Bronchial epithelial cell (primary cell): ENCODE results near the gene BZW1. TPM values are rescaled to one million over a fixed set of nuclear protein-coding genes. Genes with fewer than 3 reads are reported as not detected.

Source experiments
- DNase-seq: peaks from one replicate; pipeline ENCODE4 v3.0.0-alpha.2; 2010; ENCODE audit warnings: low read depth
- FAIRE-seq: peaks from 2 replicates; lab custom pipeline; 2011; peaks lifted over from hg19 to GRCh38; lab: Jason Lieb, UNC
- H3K27me3 ChIP-seq: 2 replicates; pipeline ENCODE4 v1.5.1; 2011; ENCODE audit warnings: low read length; ENCODE audit not compliant: control insufficient read depth, insufficient read depth
- H3K36me3 ChIP-seq: 2 replicates; pipeline ENCODE4 v1.5.1; 2011; ENCODE audit warnings: low read length; ENCODE audit not compliant: control insufficient read depth, insufficient read depth
- H3K4me3 ChIP-seq: 2 replicates; pipeline ENCODE4 v1.5.1; 2011; ENCODE audit warnings: mild to moderate bottlenecking, low read depth, low read length, control low read depth
- total RNA-seq: library from RNA; depleted of rRNA; stranded (reverse); fragments of >200 nt; gene quantifications from 2 replicates; pipeline ENCODE4 v1.2.1, GENCODE V29; 2014
- TF ChIP-seq, protein P1 (sequence below): IDR thresholded peaks from 2 replicates; pipeline ENCODE4 v1.5.1; 2011; ENCODE audit warnings: mild to moderate bottlenecking, moderate library complexity, low read length, control low read depth, inconsistent platforms; ENCODE audit not compliant: insufficient read depth, severe bottlenecking

BZW1 gene
- total RNA-seq, 1 donor from 2014 or later: 546 TPM

DNA sequence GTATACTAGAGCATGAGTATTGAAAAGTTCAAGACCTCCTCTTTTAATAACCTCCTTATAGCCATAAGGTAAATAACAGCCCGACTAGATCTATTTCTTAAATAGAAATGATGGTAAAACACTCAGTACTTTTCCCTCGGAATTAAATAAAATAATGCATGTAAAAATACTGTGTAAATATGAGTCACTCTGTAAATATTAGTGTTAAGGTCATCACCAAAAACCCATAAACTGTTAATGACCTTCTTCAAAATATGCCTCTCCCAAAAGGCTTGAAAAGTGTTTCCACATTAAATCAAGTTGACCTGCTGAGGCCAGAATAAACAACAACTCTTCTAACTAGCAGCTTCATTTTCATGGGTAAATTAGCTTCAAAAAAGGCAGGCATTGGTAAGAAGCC is 25.3 kb upstream of the BZW1 start:
- Histone ChIP-seq H3K4me3 (no peak overlapping the region), H3K36me3 (no peaks in the 10 kb centered on the region), H3K27me3 (no peaks in the 10 kb centered on the region)
- peak; percentile 81 for DNase-seq
- TF ChIP-seq, protein P1, sequence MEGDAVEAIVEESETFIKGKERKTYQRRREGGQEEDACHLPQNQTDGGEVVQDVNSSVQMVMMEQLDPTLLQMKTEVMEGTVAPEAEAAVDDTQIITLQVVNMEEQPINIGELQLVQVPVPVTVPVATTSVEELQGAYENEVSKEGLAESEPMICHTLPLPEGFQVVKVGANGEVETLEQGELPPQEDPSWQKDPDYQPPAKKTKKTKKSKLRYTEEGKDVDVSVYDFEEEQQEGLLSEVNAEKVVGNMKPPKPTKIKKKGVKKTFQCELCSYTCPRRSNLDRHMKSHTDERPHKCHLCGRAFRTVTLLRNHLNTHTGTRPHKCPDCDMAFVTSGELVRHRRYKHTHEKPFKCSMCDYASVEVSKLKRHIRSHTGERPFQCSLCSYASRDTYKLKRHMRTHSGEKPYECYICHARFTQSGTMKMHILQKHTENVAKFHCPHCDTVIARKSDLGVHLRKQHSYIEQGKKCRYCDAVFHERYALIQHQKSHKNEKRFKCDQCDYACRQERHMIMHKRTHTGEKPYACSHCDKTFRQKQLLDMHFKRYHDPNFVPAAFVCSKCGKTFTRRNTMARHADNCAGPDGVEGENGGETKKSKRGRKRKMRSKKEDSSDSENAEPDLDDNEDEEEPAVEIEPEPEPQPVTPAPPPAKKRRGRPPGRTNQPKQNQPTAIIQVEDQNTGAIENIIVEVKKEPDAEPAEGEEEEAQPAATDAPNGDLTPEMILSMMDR: no peak
- FAIRE-seq: no peak

DNA sequence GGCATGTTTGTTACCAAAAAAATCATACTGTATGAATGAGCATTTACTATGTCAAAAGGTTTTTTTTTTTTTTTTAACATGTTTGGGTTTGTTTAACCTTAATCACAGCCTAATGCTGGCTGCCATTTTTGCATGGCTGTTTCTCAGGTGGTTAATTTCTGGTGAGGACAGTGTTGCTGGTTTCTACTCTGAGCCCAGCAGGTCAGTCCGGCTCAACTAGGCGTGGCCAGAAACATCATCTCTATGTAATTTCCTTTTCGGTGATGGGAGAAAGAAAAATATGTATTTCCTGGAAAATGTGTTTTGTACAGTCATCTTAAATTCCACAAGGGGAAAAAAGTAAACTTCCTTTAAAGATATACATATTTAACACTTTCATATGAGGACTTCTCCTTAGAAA is 24.9 kb upstream of the BZW1 start:
- Histone ChIP-seq H3K4me3 (no peak overlapping the region), H3K36me3 (no peaks in the 10 kb centered on the region), H3K27me3 (no peaks in the 10 kb centered on the region)
- peak; percentile 92 for DNase-seq
- no peak for FAIRE-seq
- TF ChIP-seq, protein P1: no peak

DNA sequence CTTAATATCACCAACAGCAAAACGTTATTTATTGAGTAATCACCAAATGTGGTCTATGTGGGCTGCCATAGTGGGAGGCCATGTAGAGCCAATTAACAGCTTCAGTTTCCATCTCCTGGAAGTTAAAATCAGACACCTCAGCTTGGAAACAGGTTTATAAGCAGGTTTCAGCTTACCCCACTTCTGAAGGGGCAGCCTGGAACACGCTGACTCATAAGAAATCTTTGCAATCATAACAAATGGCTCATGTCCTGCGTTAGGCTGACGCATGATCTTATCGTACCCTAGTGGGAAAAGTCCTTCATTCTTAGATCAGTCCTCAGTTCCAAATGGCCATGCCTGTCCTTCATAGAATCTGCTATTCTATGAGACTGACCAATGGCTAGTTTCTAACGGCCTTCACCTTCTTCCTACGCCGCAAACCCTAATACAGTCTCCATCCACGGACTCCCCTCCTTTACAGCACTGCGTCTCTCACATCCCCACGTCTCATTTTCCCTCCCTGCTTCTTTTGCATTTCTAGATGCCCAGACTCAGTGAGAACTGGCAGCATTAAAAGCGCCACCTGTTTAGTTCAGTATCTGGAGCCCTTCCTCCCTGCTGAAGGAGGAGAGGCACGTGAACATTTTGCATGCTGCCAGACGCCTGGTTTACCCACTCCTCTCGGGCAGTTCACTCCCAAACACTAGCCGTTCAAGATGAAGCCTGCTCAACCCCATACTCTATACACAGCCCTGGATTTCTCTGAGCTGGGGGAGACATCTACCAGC is 24.2 kb upstream of the BZW1 start:
- Histone ChIP-seq H3K27me3 (no peaks in the 10 kb centered on the region), H3K4me3 (no peak overlapping the region), H3K36me3 (no peaks in the 10 kb centered on the region)
- DNase-seq (peak; percentile 98), FAIRE-seq (peak; percentile 80)
- TF ChIP-seq, protein P1: no peak

DNA sequence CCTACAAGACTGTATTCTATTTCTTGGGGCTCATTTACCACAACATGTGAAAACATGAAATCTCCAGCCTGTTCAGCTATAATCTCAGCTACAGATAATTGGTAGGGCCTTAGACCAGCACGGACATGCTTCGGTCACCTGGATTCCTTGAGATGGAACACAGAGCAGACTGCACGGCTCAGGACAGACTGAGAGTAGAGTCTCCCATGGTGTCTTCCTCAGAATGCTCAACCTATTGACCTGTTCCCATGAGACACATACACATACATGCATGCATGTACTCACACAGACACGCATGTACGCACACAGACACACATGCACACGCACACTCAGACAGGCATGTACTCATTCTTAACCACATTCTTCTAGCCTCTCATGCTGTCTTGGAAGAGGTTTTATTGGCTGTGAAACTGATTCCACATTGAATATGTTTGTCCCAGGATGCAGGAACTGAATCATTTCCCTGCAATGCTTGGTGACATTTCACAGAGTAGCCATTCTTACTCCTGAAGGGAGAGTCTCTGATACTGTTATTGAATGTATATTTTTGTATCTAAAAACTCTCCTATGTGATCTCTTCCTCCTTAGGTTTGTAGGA is 23.5 kb upstream of the BZW1 start:
- Histone ChIP-seq H3K4me3 (no peak overlapping the region), H3K27me3 (no peaks in the 10 kb centered on the region), H3K36me3 (no peaks in the 10 kb centered on the region)
- peak; percentile 72 for DNase-seq
- TF ChIP-seq, protein P1: no peak
- peak; percentile 82 for FAIRE-seq

DNA sequence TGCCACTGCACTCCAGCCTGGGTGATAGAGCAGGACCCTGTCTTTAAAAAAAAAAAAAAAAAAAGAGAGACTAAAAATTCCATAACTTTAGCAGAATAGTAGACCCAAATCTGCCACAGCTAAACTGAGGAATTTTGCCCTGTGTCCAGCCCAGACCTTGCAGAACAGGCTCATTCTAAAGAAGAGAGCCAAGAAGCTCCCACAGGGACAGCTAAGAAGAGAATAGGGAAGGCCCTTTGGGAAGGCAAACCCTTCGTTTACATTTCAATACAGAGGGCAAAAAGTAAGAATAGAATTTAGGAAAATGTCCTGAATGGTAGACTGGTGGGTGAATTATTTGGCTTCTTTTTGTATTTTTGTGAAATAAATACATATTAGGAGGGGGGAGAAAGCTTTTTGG is 21.5 kb upstream of the BZW1 start:
- H3K36me3 ChIP-seq: no peaks in the 10 kb centered on the region
- no peak for FAIRE-seq
- no peaks in the 10 kb centered on the region for H3K27me3 ChIP-seq
- TF ChIP-seq, protein P1: no peak
- DNase-seq: no peak
- H3K4me3 ChIP-seq: no peak overlapping the region
